K562 (cell line): ENCODE results near the gene CLIP2.
"Not testable (repeated sequence)": the region's sequence is repeated elsewhere in the genome, so short reads cannot be mapped to it uniquely, and the experiment has no call there.

ENCODE experiments used
- FOXM1 ChIP-seq, 2 experiments: fragments of 450-650 bp in 1 of 2; sonication (generic) in 1 of 2; formaldehyde crosslinking in 1 of 2; IDR thresholded peaks; 2 replicates each; pipeline versions ENCODE4 v1.6.1 to v1.9.0; 2017 to 2022; ENCODE audit warnings: low read depth in 2 of 2, mild to moderate bottlenecking in 2 of 2, missing genetic modification reagents in 1 of 2, moderate library complexity in 1 of 2
- IFI16 ChIP-seq: fragments of 250-450 bp; sonication (Bioruptor Pico); IDR thresholded peaks from 2 replicates; pipeline ENCODE4 v2.1.2; 2022; ENCODE audit warnings: mild to moderate bottlenecking, inconsistent platforms
- JUNB ChIP-seq: fragments of 450-650 bp; formaldehyde crosslinking; conservative IDR thresholded peaks from 2 replicates; pipeline ENCODE4 v1.4.0; 2020; ENCODE audit warnings: mild to moderate bottlenecking
- RFX5 ChIP-seq: IDR thresholded peaks from 2 replicates; pipeline ENCODE4 v1.6.1; 2011; ENCODE audit warnings: low read depth, mild to moderate bottlenecking, improper control_type of control experiment, low read length
- SUPT5H ChIP-seq: fragments of 450-650 bp; IDR thresholded peaks from 2 replicates; pipeline ENCODE4 v1.6.1; 2016
- TF ChIP-seq, protein P1 (sequence below): sonication (generic); formaldehyde crosslinking; IDR thresholded peaks from 2 replicates; pipeline ENCODE4 v1.8.0; 2022; ENCODE audit warnings: mild to moderate bottlenecking, low read depth, missing genetic modification reagents
- TF ChIP-seq, protein P2 (sequence below), 3 experiments: fragments of 200-800 bp in 1 of 3; sonication (Bioruptor generic) in 1 of 3; sonication (generic) in 1 of 3; formaldehyde crosslinking in 1 of 3; IDR thresholded peaks; 2 replicates each; pipeline versions ENCODE4 v1.6.1 to v1.8.0; 2016 to 2022; ENCODE audit warnings: mild to moderate bottlenecking in 2 of 3, missing compliant biosample characterization in 2 of 3, missing genetic modification characterization in 2 of 3, missing genetic modification reagents in 1 of 3

DNA sequence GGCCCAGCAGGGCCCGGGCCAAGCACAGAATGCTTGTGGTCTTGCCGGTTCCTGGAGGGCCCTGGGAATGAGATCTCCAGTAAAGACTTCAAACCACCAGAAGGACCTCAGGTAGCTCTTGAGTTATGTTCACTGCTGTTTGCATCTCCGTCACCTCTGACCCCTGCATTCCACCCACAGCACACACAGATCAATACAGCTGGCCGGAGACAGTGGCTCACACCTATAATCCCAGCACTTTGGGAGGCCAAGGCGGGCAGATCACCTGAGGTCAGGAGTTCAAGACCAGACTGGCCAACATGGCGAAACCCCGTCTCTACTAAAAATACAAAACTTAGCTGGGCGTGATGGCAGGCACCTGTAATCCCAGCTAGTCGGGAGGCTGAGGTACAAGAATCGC is 40.1 kb upstream of the CLIP2 start:
- not testable (repeated sequence) for TF ChIP-seq FOXM1 (IDR thresholded peaks at IDR 0.05; ENCODE audit: low read depth); FOXM1 (CRISPR knock-in tag; IDR thresholded peaks at IDR 0.05; ENCODE audit: low read depth); IFI16 (CRISPR knock-in tag); RFX5; JUNB; SUPT5H
- TF ChIP-seq, protein P1, sequence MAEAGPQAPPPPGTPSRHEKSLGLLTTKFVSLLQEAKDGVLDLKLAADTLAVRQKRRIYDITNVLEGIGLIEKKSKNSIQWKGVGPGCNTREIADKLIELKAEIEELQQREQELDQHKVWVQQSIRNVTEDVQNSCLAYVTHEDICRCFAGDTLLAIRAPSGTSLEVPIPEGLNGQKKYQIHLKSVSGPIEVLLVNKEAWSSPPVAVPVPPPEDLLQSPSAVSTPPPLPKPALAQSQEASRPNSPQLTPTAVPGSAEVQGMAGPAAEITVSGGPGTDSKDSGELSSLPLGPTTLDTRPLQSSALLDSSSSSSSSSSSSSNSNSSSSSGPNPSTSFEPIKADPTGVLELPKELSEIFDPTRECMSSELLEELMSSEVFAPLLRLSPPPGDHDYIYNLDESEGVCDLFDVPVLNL: not testable (repeated sequence)
- TF ChIP-seq, protein P2, sequence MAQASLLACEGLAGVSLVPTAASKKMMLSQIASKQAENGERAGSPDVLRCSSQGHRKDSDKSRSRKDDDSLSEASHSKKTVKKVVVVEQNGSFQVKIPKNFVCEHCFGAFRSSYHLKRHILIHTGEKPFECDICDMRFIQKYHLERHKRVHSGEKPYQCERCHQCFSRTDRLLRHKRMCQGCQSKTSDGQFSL (CRISPR knock-in tag; IDR thresholded peaks at IDR 0.05): not testable (repeated sequence)
- TF ChIP-seq, protein P2 (tag; IDR thresholded peaks at IDR 0.05): not testable (repeated sequence)
